ENCODE data around the gene ABCA6.

The ABCA6 gene

DNA sequence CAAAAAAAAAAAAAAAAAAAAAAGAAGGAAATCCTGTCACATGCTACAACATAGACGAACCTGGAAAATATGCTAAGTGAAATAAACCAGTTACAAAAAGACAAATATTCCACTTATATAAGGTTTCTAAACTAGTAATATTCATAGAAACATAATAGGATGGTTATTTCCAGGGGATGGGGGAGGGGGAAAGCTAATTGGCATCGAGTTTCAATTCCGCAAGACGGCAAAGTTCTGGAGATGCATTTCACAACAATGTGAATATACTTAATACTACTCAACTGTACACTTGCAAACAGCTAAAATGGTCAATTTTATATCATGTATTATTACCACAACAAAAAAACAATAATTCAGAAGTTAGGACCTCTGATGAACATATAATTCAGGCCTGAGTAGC, 43.1 kb downstream of the ABCA6 start:
- no peaks in the 10 kb centered on the region for H3K36me3 ChIP-seq (ENCODE audit: control insufficient read depth in 2 of 2, insufficient read depth in 1 of 2, low read length in 2 of 2)
- no peaks in the 10 kb centered on the region for H3K9me3 ChIP-seq (ENCODE audit: control insufficient read depth, insufficient read depth, low read depth, low read length)
- H3K4me1 ChIP-seq (ENCODE audit: control insufficient read depth, insufficient read depth, low read length): no peaks in the 10 kb centered on the region
- ChIA-PET POLR2A (interaction anchor here (0.6 kb wide), 1 partner anchor 492 kb away, joined by 3 read pairs; no protein-coding TSS in a partner anchor), CTCF (no interaction called here)
- H3K4me3 ChIP-seq (ENCODE audit: low read depth, low read length): no peak overlapping the region
- TF ChIP-seq TRIM28 (IDR thresholded peaks at IDR 0.05; ENCODE audit: borderline replicate concordance, low read length) (no peak), ZNF473 (tag by site-specific recombination; IDR thresholded peaks at IDR 0.05) (no peak), SP3 (tag by site-specific recombination; IDR thresholded peaks at IDR 0.05) (no peak), GLI2 (tag by site-specific recombination; IDR thresholded peaks at IDR 0.05; ENCODE audit: borderline replicate concordance, low read depth) (no peak), ZNF76 (tag by site-specific recombination; IDR thresholded peaks at IDR 0.05; ENCODE audit: borderline replicate concordance, low read depth) (no peak), ZNF302 (tag by site-specific recombination; IDR thresholded peaks at IDR 0.05; ENCODE audit: low read depth) (no peak), PRDM6 (tag by site-specific recombination; IDR thresholded peaks at IDR 0.05) (no peak), ZNF112 (tag by site-specific recombination; IDR thresholded peaks at IDR 0.05) (no peak), TCF7L2 (IDR thresholded peaks at IDR 0.05; ENCODE audit: borderline replicate concordance, low read depth, low read length) (no peak), ZBTB1 (tag by site-specific recombination; IDR thresholded peaks at IDR 0.05) (no peak), AEBP2 (tag by site-specific recombination; IDR thresholded peaks at IDR 0.05; ENCODE audit: borderline replicate concordance) (no peak), ZBTB10 (tag by site-specific recombination; IDR thresholded peaks at IDR 0.05) (no peak), ZFHX2 (tag by site-specific recombination; conservative IDR thresholded peaks at IDR 0.05) (no peak), ZNF350 (tag by site-specific recombination; IDR thresholded peaks at IDR 0.05) (no peak), ZNF596 (tag by site-specific recombination; IDR thresholded peaks at IDR 0.05) (no peak)
- TF ChIP-seq, protein P1, sequence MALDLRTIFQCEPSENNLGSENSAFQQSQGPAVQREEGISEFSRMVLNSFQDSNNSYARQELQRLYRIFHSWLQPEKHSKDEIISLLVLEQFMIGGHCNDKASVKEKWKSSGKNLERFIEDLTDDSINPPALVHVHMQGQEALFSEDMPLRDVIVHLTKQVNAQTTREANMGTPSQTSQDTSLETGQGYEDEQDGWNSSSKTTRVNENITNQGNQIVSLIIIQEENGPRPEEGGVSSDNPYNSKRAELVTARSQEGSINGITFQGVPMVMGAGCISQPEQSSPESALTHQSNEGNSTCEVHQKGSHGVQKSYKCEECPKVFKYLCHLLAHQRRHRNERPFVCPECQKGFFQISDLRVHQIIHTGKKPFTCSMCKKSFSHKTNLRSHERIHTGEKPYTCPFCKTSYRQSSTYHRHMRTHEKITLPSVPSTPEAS (tag by site-specific recombination; IDR thresholded peaks at IDR 0.05): no peak
- TF ChIP-seq, protein P2, sequence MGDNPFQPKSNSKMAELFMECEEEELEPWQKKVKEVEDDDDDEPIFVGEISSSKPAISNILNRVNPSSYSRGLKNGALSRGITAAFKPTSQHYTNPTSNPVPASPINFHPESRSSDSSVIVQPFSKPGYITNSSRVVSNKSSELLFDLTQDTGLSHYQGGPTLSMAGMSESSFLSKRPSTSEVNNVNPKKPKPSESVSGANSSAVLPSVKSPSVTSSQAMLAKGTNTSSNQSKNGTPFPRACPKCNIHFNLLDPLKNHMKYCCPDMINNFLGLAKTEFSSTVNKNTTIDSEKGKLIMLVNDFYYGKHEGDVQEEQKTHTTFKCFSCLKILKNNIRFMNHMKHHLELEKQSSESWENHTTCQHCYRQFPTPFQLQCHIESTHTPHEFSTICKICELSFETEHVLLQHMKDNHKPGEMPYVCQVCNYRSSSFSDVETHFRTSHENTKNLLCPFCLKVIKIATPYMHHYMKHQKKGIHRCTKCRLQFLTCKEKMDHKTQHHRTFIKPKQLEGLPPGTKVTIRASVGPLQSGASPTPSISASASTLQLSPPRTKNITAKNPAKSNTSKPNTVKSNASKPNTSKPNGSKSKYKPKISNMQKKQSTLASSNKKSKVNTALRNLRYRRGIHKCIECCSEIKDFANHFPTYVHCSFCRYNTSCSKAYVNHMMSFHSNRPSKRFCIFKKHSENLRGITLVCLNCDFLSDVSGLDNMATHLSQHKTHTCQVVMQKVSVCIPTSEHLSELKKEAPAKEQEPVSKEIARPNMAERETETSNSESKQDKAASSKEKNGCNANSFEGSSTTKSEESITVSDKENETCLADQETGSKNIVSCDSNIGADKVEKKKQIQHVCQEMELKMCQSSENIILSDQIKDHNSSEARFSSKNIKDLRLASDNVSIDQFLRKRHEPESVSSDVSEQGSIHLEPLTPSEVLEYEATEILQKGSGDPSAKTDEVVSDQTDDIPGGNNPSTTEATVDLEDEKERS (tag by site-specific recombination; IDR thresholded peaks at IDR 0.05): no peak
- TF ChIP-seq, protein P3, sequence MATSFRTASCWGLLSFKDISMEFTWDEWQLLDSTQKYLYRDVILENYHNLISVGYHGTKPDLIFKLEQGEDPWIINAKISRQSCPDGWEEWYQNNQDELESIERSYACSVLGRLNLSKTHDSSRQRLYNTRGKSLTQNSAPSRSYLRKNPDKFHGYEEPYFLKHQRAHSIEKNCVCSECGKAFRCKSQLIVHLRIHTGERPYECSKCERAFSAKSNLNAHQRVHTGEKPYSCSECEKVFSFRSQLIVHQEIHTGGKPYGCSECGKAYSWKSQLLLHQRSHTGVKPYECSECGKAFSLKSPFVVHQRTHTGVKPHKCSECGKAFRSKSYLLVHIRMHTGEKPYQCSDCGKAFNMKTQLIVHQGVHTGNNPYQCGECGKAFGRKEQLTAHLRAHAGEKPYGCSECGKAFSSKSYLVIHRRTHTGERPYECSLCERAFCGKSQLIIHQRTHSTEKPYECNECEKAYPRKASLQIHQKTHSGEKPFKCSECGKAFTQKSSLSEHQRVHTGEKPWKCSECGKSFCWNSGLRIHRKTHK (tag by site-specific recombination; IDR thresholded peaks at IDR 0.05): no peak
- H3K27ac ChIP-seq (ENCODE audit: extremely low read depth, low read depth, low read length): no peak overlapping the region
